SU-DHL-6 (cell line): ENCODE measurements around the gene HEYL.

ENCODE experiments used
- CTCF ChIP-seq: fragments of 200-600 bp; sonication (generic); IDR thresholded peaks from one replicate; pipeline ENCODE4 v1.5.1; 2017; ENCODE audit warnings: antibody characterized with exemption, mild to moderate bottlenecking, low read length, moderate library complexity; ENCODE audit not compliant: insufficient read depth, poor library complexity, severe bottlenecking
- EZH2phosphoT487 ChIP-seq: fragments of 200-600 bp; sonication (generic), shearing (Covaris generic); conservative IDR thresholded peaks from 2 replicates; pipeline ENCODE4 v1.6.1; 2018; ENCODE audit warnings: mild to moderate bottlenecking, antibody characterized with exemption, low read length, moderate library complexity, mixed read lengths

GRCh38 chr1:39673215-39673614 lies 33.8 kb upstream of the HEYL start:
- no peak for TF ChIP-seq EZH2phosphoT487
- TF ChIP-seq CTCF, result no peak
